Loucy (cell line): Measurements from ENCODE around the gene HMGXB3.

Experiments
- H2AFZ ChIP-seq: fragments of 200-600 bp; sonication (generic); 2 replicates; pipeline ENCODE4 v1.6.0; 2016; ENCODE audit warnings: antibody characterized with exemption, mild to moderate bottlenecking, low read length, moderate library complexity
- H3F3A ChIP-seq: fragments of 200-600 bp; 2 replicates; pipeline ENCODE4 v1.6.0; 2016; ENCODE audit warnings: antibody characterized with exemption, low read depth, mild to moderate bottlenecking
- H3K27me3 ChIP-seq: fragments of 200-600 bp; sonication (generic); 2 replicates; pipeline ENCODE4 v1.6.1; 2014; ENCODE audit warnings: low read length, mild to moderate bottlenecking; ENCODE audit not compliant: insufficient read depth, poor library complexity, severe bottlenecking
- H3K36me3 ChIP-seq: fragments of 200-600 bp; sonication (generic); 2 replicates; pipeline ENCODE4 v1.6.1; 2016; ENCODE audit warnings: low read length; ENCODE audit not compliant: insufficient read depth
- H3K4me1 ChIP-seq: fragments of 200-600 bp; sonication (generic); 2 replicates; pipeline ENCODE4 v1.5.1; 2014; ENCODE audit warnings: low read length, mild to moderate bottlenecking; ENCODE audit not compliant: insufficient read depth, poor library complexity, severe bottlenecking
- H3K4me2 ChIP-seq: fragments of 200-600 bp; sonication (generic); 2 replicates; pipeline ENCODE4 v1.6.0; 2014; ENCODE audit warnings: antibody characterized with exemption, low read length, low read depth, mild to moderate bottlenecking; ENCODE audit not compliant: poor library complexity, severe bottlenecking
- H3K4me3 ChIP-seq: fragments of 200-600 bp; sonication (generic); 2 replicates; pipeline ENCODE4 v1.5.1; 2014; ENCODE audit warnings: low read length, mild to moderate bottlenecking, mixed read lengths; ENCODE audit not compliant: poor library complexity, severe bottlenecking
- H3K79me2 ChIP-seq: fragments of 200-600 bp; sonication (generic); 2 replicates; pipeline ENCODE4 v1.6.1; 2014; ENCODE audit warnings: low read length; ENCODE audit not compliant: insufficient read depth
- H3K9ac ChIP-seq: fragments of 200-600 bp; sonication (generic); 2 replicates; pipeline ENCODE4 v1.6.0; 2014; ENCODE audit warnings: mild to moderate bottlenecking, low read depth, low read length, moderate library complexity; ENCODE audit not compliant: poor library complexity, severe bottlenecking
- H3K9me2 ChIP-seq: fragments of 200-600 bp; sonication (generic); replicated peaks from 2 replicates; pipeline ENCODE4 v1.6.1; 2016; ENCODE audit warnings: low read depth, low read length, mixed read lengths
- H3K9me3 ChIP-seq: fragments of 200-600 bp; sonication (generic); 2 replicates; pipeline ENCODE4 v1.6.1; 2014; ENCODE audit warnings: mild to moderate bottlenecking, antibody characterized with exemption, low read length, low read depth; ENCODE audit not compliant: insufficient read depth
- H4K20me1 ChIP-seq: fragments of 200-600 bp; sonication (generic); 2 replicates; pipeline ENCODE4 v1.6.0; 2014; ENCODE audit warnings: antibody characterized with exemption, low read length, mild to moderate bottlenecking; ENCODE audit not compliant: insufficient read depth, poor library complexity, severe bottlenecking
- CTCF ChIP-seq: fragments of 200-600 bp; sonication (generic); conservative IDR thresholded peaks from 2 replicates; pipeline ENCODE4 v1.5.1; 2014; ENCODE audit warnings: mild to moderate bottlenecking, antibody characterized with exemption, low read length
- EZH2phosphoT487 ChIP-seq: fragments of 200-600 bp; IDR thresholded peaks from 2 replicates; pipeline ENCODE4 v1.6.1; 2018; ENCODE audit warnings: antibody characterized with exemption, mild to moderate bottlenecking, moderate library complexity, borderline replicate concordance

The HMGXB3 gene

GRCh38 chr5:150057052-150057451 lies 56.5 kb downstream of the HMGXB3 start:
- H3K36me3 ChIP-seq, result peaks cover 25% of the 10 kb centered on the region; the same call in 1 of the 2 replicates
- H3K4me1 ChIP-seq, result peaks cover 12% of the 10 kb centered on the region
- TF ChIP-seq EZH2phosphoT487 (no peak), CTCF (no peak)
- no peak overlapping the region for H3K4me2 ChIP-seq
- no peak overlapping the region for H3K4me3 ChIP-seq
- H3K27me3 ChIP-seq, result no peaks in the 10 kb centered on the region
- no peak overlapping the region for H2AFZ ChIP-seq
- H3F3A ChIP-seq, result no peaks in the 10 kb centered on the region
- no peaks in the 10 kb centered on the region for H4K20me1 ChIP-seq
- no peaks in the 10 kb centered on the region for H3K79me2 ChIP-seq
- H3K9me2 ChIP-seq, result no peaks in the 10 kb centered on the region
- H3K9ac ChIP-seq, result no peak overlapping the region
- H3K9me3 ChIP-seq, result no peaks in the 10 kb centered on the region

- Histone ChIP-seq H3K27me3 (no peaks in the 10 kb centered on the region), H3K9me3 (no peaks in the 10 kb centered on the region)
Measured at GRCh38 chr5:150057511-150057910, 57.0 kb downstream of the HMGXB3 start.

GRCh38 chr5:150057996-150058395 lies 57.5 kb downstream of the HMGXB3 start:
- Histone ChIP-seq H3K4me1 (peaks cover 6% of the 10 kb centered on the region), H3K4me3 (no peak overlapping the region), H3K9me3 (no peaks in the 10 kb centered on the region), H3K27me3 (no peaks in the 10 kb centered on the region), H3K9ac (no peak overlapping the region), H3K79me2 (no peaks in the 10 kb centered on the region), H3K4me2 (no peak overlapping the region), H3K9me2 (no peaks in the 10 kb centered on the region), H2AFZ (no peak overlapping the region), H3F3A (no peaks in the 10 kb centered on the region), H3K36me3 (peaks cover 16% of the 10 kb centered on the region; the same call in 1 of the 2 replicates), H4K20me1 (no peaks in the 10 kb centered on the region)
- TF ChIP-seq CTCF (no peak), EZH2phosphoT487 (no peak)

More at GRCh38 chr5:150057511-150057910, 57.0 kb downstream of the HMGXB3 start:
- Histone ChIP-seq H3K79me2 (no peaks in the 10 kb centered on the region), H3K4me3 (no peak overlapping the region), H3K9ac (no peak overlapping the region), H3K36me3 (peaks cover 21% of the 10 kb centered on the region; the same call in 1 of the 2 replicates), H4K20me1 (no peaks in the 10 kb centered on the region), H3K4me1 (peaks cover 11% of the 10 kb centered on the region), H3K9me2 (no peaks in the 10 kb centered on the region), H3K4me2 (no peak overlapping the region), H3F3A (no peaks in the 10 kb centered on the region), H2AFZ (no peak overlapping the region)
- no peak for TF ChIP-seq EZH2phosphoT487
- no peak for TF ChIP-seq CTCF
